Measurements from ENCODE around the gene FGFR4.

Gene FGFR4

GRCh38 chr5:177091232-177091631 lies 4.5 kb downstream of the FGFR4 start:
- Histone ChIP-seq H3K36me3 (ENCODE audit: low read length) (no peaks in the 10 kb centered on the region), H3K79me2 (ENCODE audit: insufficient read depth, low read length) (no peaks in the 10 kb centered on the region), H3K4me2 (ENCODE audit: low read depth, low read length, poor library complexity, severe bottlenecking) (no peak overlapping the region), H3K27ac (ENCODE audit: low read depth, low read length) (no peak overlapping the region), H3K9ac (ENCODE audit: low read length) (no peak overlapping the region), H3K27me3 (ENCODE audit: low read length) (no peaks in the 10 kb centered on the region), H3K4me3 (ENCODE audit: insufficient read depth, low read length, poor library complexity, severe bottlenecking) (no peak overlapping the region), H4K20me1 (ENCODE audit: low read depth, low read length) (no peaks in the 10 kb centered on the region), H3K9me2 (replicated peaks; ENCODE audit: insufficient read depth, low read length) (no peaks in the 10 kb centered on the region), H3F3A (ENCODE audit: insufficient read depth) (0 out of 2 replicates have a peak, but pooled peaks cover 1% of the 10 kb centered on the region), H3K9me3 (ENCODE audit: insufficient read depth, low read length) (no peaks in the 10 kb centered on the region), H2AFZ (ENCODE audit: low read depth, low read length, severe bottlenecking) (no peak overlapping the region)
- TF ChIP-seq CTCF (IDR thresholded peaks at IDR 0.05; ENCODE audit: insufficient read depth, low read length, poor library complexity, severe bottlenecking) = no peak
- TF ChIP-seq EZH2phosphoT487 (conservative IDR thresholded peaks at IDR 0.05; ENCODE audit: low read length) = no peak

GRCh38 chr5:177092178-177093081 lies 5.7 kb downstream of the FGFR4 start:
- H3K4me3 ChIP-seq (ENCODE audit: insufficient read depth, low read length, poor library complexity, severe bottlenecking) = no peak overlapping the region
- H3K36me3 ChIP-seq (ENCODE audit: low read length) = no peaks in the 10 kb centered on the region
- H3K9me2 ChIP-seq (replicated peaks; ENCODE audit: insufficient read depth, low read length) = no peaks in the 10 kb centered on the region
- no peaks in the 10 kb centered on the region for H3K27me3 ChIP-seq (ENCODE audit: low read length)
- TF ChIP-seq CTCF (IDR thresholded peaks at IDR 0.05; ENCODE audit: insufficient read depth, low read length, poor library complexity, severe bottlenecking) (no peak), EZH2phosphoT487 (conservative IDR thresholded peaks at IDR 0.05; ENCODE audit: low read length) (no peak)
- H3K79me2 ChIP-seq (ENCODE audit: insufficient read depth, low read length) = no peaks in the 10 kb centered on the region
- H4K20me1 ChIP-seq (ENCODE audit: low read depth, low read length) = no peaks in the 10 kb centered on the region
- no peak overlapping the region for H3K4me2 ChIP-seq (ENCODE audit: low read depth, low read length, poor library complexity, severe bottlenecking)
- H3F3A ChIP-seq (ENCODE audit: insufficient read depth) = no peaks in the 10 kb centered on the region
- H2AFZ ChIP-seq (ENCODE audit: low read depth, low read length, severe bottlenecking) = no peak overlapping the region
- H3K9ac ChIP-seq (ENCODE audit: low read length) = no peak overlapping the region
- H3K9me3 ChIP-seq (ENCODE audit: insufficient read depth, low read length) = no peaks in the 10 kb centered on the region
- no peak overlapping the region for H3K27ac ChIP-seq (ENCODE audit: low read depth, low read length)

DNA sequence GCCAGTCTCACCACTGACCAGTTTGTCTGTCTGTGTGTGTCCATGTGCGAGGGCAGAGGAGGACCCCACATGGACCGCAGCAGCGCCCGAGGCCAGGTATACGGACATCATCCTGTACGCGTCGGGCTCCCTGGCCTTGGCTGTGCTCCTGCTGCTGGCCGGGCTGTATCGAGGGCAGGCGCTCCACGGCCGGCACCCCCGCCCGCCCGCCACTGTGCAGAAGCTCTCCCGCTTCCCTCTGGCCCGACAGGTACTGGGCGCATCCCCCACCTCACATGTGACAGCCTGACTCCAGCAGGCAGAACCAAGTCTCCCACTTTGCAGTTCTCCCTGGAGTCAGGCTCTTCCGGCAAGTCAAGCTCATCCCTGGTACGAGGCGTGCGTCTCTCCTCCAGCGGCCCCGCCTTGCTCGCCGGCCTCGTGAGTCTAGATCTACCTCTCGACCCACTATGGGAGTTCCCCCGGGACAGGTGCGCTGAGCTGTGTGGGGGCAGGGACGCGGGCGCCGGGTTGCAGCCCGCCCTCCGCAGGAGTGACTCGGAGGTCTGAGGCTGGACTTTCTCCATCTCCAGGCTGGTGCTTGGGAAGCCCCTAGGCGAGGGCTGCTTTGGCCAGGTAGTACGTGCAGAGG lies 6.5 kb downstream of the FGFR4 start:
- no peak overlapping the region for H3K27ac ChIP-seq (ENCODE audit: low read depth, low read length)
- H3K9ac ChIP-seq (ENCODE audit: low read length) = no peak overlapping the region
- H2AFZ ChIP-seq (ENCODE audit: low read depth, low read length, severe bottlenecking) = no peak overlapping the region

GRCh38 chr5:177093803-177094202 lies 7.1 kb downstream of the FGFR4 start:
- Histone ChIP-seq H3K9ac (ENCODE audit: low read length) (no peak overlapping the region), H3K9me3 (ENCODE audit: insufficient read depth, low read length) (no peaks in the 10 kb centered on the region), H3K27ac (ENCODE audit: low read depth, low read length) (no peak overlapping the region), H3K36me3 (ENCODE audit: low read length) (no peaks in the 10 kb centered on the region), H3F3A (ENCODE audit: insufficient read depth) (no peaks in the 10 kb centered on the region), H3K79me2 (ENCODE audit: insufficient read depth, low read length) (no peaks in the 10 kb centered on the region), H3K27me3 (ENCODE audit: low read length) (no peaks in the 10 kb centered on the region), H3K4me3 (ENCODE audit: insufficient read depth, low read length, poor library complexity, severe bottlenecking) (no peak overlapping the region), H4K20me1 (ENCODE audit: low read depth, low read length) (no peaks in the 10 kb centered on the region), H3K4me2 (ENCODE audit: low read depth, low read length, poor library complexity, severe bottlenecking) (no peak overlapping the region), H2AFZ (ENCODE audit: low read depth, low read length, severe bottlenecking) (no peak overlapping the region), H3K9me2 (replicated peaks; ENCODE audit: insufficient read depth, low read length) (no peaks in the 10 kb centered on the region)
- TF ChIP-seq CTCF (IDR thresholded peaks at IDR 0.05; ENCODE audit: insufficient read depth, low read length, poor library complexity, severe bottlenecking) (no peak), EZH2phosphoT487 (conservative IDR thresholded peaks at IDR 0.05; ENCODE audit: low read length) (no peak)

More for the DNA sequence above, 6.5 kb downstream of the FGFR4 start:
- no peak overlapping the region for H3K4me3 ChIP-seq (ENCODE audit: insufficient read depth, low read length, poor library complexity, severe bottlenecking)
- TF ChIP-seq EZH2phosphoT487 (conservative IDR thresholded peaks at IDR 0.05; ENCODE audit: low read length) = no peak
- H3K9me2 ChIP-seq (replicated peaks; ENCODE audit: insufficient read depth, low read length) = no peaks in the 10 kb centered on the region
- no peaks in the 10 kb centered on the region for H3K27me3 ChIP-seq (ENCODE audit: low read length)
- no peaks in the 10 kb centered on the region for H3K79me2 ChIP-seq (ENCODE audit: insufficient read depth, low read length)
- H4K20me1 ChIP-seq (ENCODE audit: low read depth, low read length) = no peaks in the 10 kb centered on the region
- no peaks in the 10 kb centered on the region for H3K36me3 ChIP-seq (ENCODE audit: low read length)
- no peaks in the 10 kb centered on the region for H3F3A ChIP-seq (ENCODE audit: insufficient read depth)
- no peak overlapping the region for H3K4me2 ChIP-seq (ENCODE audit: low read depth, low read length, poor library complexity, severe bottlenecking)
- no peaks in the 10 kb centered on the region for H3K9me3 ChIP-seq (ENCODE audit: insufficient read depth, low read length)

All from SU-DHL-6 (cell line).